GM12873 (cell line): Measurements from ENCODE around the gene PPP1R37.

Source experiments
- TF ChIP-seq, protein P1 (sequence below): IDR thresholded peaks from 2 replicates; pipeline ENCODE4 v1.5.1; 2012; ENCODE audit warnings: low read depth, mild to moderate bottlenecking, moderate library complexity, low read length, control low read depth; ENCODE audit not compliant: insufficient read depth; ENCODE audit errors: missing control alignments

The PPP1R37 gene

DNA sequence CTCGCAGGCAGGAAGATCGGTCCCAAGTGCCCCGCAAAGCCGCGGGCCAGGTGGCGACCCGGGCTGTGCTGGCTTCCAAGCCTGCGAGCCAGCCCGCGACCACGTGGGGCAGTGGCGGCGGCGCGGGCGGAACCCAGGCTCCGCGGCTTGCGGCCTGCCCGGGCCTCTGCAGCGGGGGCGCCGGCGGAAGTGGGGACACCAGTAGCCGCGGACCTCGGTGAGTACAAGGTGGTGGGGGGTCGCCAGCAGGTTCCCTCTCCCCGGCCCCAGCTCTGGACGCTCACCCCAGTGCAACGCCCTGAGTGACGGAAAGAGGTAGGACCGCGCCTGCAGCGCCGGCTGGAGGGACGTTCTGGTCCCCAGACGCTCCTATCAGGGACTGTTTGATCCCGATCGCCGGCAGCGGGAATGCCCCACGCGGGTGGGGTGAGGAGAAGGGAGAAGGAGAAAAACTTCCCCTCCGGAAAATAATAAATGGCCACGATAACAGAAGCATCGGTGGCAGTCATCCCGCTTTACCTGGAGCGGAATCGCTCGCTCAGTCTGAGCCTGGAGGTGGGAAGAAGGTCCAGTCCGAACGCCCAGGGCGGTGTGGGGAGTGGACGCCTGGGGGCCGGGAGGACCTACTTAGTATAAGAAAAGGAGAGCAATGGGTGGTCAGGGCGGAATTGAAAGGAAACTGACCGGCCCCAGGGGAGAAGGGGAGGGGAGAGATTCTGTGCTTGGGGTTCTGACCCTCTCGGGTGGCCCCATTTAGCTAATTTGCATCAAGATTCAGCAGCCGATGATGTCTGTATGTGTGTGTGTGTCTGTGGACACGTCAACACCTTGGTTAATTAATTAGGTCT lies 13.7 kb upstream of the PPP1R37 start, which contains the start of gene GEMIN7:
Gene GEMIN7 (plus strand): TSS at position 198 of the 848 bp plus-strand sequence. CDS start 10,855 bp downstream, outside the sequence.
- TF ChIP-seq, protein P1, sequence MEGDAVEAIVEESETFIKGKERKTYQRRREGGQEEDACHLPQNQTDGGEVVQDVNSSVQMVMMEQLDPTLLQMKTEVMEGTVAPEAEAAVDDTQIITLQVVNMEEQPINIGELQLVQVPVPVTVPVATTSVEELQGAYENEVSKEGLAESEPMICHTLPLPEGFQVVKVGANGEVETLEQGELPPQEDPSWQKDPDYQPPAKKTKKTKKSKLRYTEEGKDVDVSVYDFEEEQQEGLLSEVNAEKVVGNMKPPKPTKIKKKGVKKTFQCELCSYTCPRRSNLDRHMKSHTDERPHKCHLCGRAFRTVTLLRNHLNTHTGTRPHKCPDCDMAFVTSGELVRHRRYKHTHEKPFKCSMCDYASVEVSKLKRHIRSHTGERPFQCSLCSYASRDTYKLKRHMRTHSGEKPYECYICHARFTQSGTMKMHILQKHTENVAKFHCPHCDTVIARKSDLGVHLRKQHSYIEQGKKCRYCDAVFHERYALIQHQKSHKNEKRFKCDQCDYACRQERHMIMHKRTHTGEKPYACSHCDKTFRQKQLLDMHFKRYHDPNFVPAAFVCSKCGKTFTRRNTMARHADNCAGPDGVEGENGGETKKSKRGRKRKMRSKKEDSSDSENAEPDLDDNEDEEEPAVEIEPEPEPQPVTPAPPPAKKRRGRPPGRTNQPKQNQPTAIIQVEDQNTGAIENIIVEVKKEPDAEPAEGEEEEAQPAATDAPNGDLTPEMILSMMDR, result no peak

DNA sequence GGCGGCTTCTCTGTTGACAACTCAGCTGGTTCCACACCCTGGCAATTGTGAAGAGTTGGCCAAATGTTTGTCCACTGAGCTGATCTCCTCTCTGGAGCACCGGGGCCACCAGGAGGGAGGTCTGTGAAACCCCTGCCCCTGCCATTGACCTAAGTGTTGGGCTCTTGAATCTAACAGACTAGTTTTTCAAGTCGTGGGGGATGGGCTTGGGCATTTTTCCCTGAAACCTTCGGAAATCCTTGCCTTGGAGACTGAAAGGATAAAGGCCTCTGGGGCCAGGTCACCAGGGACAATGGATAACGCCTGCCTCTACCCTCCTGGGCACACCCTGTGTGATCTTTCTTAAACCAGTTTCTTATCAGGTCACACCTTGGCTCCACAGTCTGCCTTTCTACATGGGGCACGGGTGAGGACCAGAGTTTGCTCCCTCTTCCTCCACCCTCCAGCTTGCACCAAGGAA lies 13.0 kb upstream of the PPP1R37 start:
- TF ChIP-seq, protein P1, result no peak

DNA sequence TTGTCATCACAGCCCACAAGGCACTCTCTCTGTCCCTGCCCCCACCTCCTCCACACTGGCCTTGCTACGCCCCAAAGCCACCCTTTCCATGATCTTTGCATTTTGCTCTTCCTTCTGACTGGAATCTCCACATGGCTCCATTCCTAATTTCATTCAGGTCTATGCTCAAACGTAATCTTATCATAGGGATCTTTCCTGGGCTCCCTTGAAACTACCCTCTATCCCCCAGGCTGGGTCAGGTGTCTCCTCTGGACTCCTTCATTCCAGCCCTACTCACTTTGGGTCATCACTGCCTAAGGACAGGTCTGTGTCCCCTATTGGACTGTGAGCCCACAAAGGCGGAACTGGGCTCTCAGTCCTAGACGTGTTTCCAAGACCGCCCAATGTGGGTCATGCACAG lies 10.8 kb upstream of the PPP1R37 start:
- TF ChIP-seq, protein P1, result no peak

DNA sequence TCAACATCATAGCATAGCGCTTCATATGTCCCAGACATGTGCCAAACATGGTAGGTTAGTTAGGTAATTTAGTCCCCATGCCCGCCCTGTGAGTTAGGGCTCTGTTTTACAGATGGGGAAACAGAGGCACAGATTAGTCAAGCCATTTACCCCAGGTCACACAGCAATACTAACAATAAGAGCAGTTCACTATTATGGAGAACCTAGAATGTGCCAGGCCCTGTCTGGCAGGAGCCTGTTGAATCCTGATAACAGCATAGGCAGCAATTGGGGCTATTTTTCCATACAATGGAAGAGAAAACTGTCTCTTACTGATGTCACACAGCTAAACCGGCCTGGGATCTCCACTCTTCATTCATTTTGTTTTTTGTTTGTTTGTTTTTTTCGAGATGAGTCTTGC lies 6.5 kb upstream of the PPP1R37 start:
- TF ChIP-seq, protein P1, result no peak

DNA sequence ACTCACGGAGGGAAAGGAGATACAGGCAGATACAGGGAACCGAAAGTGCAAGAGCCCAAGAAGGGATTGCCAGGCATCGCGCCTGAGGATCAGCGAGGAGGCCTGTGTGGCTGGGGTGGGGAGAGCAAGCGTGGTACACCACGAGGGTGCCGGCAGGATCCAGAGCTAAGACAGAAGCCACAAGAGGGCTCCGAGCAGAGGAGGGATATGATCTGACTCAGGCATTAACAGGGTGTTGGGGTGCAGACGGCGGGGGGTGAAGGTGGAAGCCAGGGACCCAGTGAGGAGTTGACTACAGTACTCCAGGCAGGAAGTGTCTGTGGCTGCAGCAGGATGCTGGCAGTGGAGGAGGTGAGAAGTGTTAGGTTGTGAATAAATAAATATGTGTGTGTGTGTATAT lies 5.4 kb upstream of the PPP1R37 start:
- TF ChIP-seq, protein P1, result no peak

DNA sequence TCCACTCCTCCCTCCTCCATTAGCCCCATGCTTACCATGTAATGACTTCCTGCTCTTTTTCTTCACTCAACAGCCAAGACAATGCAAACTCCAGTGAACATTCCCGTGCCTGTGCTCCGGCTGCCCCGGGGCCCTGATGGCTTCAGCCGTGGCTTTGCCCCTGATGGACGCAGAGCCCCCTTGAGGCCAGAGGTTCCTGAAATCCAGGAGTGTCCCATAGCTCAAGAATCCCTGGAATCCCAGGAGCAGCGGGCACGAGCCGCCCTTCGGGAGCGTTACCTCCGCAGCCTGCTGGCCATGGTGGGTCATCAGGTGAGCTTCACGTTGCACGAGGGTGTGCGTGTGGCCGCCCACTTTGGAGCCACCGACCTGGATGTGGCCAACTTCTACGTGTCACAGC lies 2.9 kb upstream of the PPP1R37 start:
- TF ChIP-seq, protein P1, result no peak

DNA sequence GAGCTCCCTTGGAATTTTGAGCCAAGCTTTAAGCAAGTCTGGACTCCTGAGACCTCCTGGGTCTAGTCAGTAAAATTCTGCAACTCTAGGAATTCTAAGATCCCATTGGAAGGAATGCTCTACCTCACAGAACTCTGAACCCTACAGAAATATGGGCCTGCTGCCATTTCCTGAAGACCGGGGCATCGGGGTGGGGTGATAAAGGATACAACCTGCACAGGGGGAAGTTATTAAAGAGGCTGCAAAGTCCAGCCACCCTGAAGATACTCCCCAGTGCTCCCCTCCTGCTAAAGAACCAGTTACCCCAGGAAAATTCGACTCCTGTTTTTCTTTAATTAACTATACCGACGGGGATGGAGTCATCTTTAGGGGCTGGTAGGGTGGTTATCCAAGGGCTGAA lies 2.4 kb upstream of the PPP1R37 start:
- TF ChIP-seq, protein P1, result no peak
